SH-SY5Y (cell line): ENCODE measurements around the gene ZCCHC14.

Source experiments
- GATA2 ChIP-seq: IDR thresholded peaks from 2 replicates; pipeline ENCODE4 v1.6.1; 2011; ENCODE audit warnings: mild to moderate bottlenecking, low read depth, low read length
- GATA3 ChIP-seq: IDR thresholded peaks from 2 replicates; pipeline ENCODE4 v1.6.1; 2011; ENCODE audit warnings: low read depth, mild to moderate bottlenecking, low read length, moderate library complexity

- no peak for TF ChIP-seq GATA2
- TF ChIP-seq GATA3: no peak
These were observed 72.5 kb downstream of the ZCCHC14 start for GRCh38 chr16:87420026-87421002.
